GM21619 (cell line): ENCODE results near the gene RNFT2.
A peak's percentile ranks its signal among the peaks of the same experiment; 100 is the strongest.
"Not testable (repeated sequence)": the region's sequence is repeated elsewhere in the genome, so short reads cannot be mapped to it uniquely, and the experiment has no call there.

Experiments used
- ATAC-seq: cut with Tn5 transposase; IDR thresholded peaks from one replicate; pipeline ENCODE4 v1.9.1; 2021; ENCODE audit not compliant: unreplicated experiment

The RNFT2 gene

GRCh38 chr12:116792403-116792802, 54.3 kb downstream of the RNFT2 start:
- no peak for ATAC-seq

GRCh38 chr12:116794725-116795124, 56.6 kb downstream of the RNFT2 start:
- ATAC-seq, result no peak

GRCh38 chr12:116797885-116798284, 59.8 kb downstream of the RNFT2 start:
- ATAC-seq, result no peak

- no peak for ATAC-seq
These were observed 60.6 kb downstream of the RNFT2 start for GRCh38 chr12:116798719-116799118.

GRCh38 chr12:116799955-116800354, 61.8 kb downstream of the RNFT2 start:
- no peak for ATAC-seq

GRCh38 chr12:116800918-116801317, 62.8 kb downstream of the RNFT2 start:
- ATAC-seq, result no peak

GRCh38 chr12:116802018-116802417, 63.9 kb downstream of the RNFT2 start:
- ATAC-seq, result no peak

GRCh38 chr12:116803013-116803736, 65.1 kb downstream of the RNFT2 start:
- ATAC-seq, result no peak

GRCh38 chr12:116804051-116804450, 65.9 kb downstream of the RNFT2 start:
- ATAC-seq, result no peak

- ATAC-seq, result no peak
These were observed 68.8 kb downstream of the RNFT2 start for GRCh38 chr12:116806845-116807440.

GRCh38 chr12:116807546-116807945, 69.4 kb downstream of the RNFT2 start:
- ATAC-seq, result no peak

GRCh38 chr12:116808113-116809105, 70.3 kb downstream of the RNFT2 start:
- ATAC-seq, result no peak

GRCh38 chr12:116812238-116812637, 74.1 kb downstream of the RNFT2 start:
- no peak for ATAC-seq

GRCh38 chr12:116813271-116814041, 75.3 kb downstream of the RNFT2 start:
- ATAC-seq, result no peak

- not testable (repeated sequence) for ATAC-seq
These were observed 76.7 kb downstream of the RNFT2 start for GRCh38 chr12:116814766-116815165.

GRCh38 chr12:116818341-116818856, 80.3 kb downstream of the RNFT2 start:
- ATAC-seq, result peak; percentile 15

GRCh38 chr12:116818948-116819832, 81.1 kb downstream of the RNFT2 start:
- ATAC-seq, result peak; percentile 85

- no peak for ATAC-seq
These were observed 82.0 kb downstream of the RNFT2 start for GRCh38 chr12:116820064-116820656.

GRCh38 chr12:116821291-116821690, 83.2 kb downstream of the RNFT2 start:
- no peak for ATAC-seq
